Stimulated activated CD8-positive, alpha-beta memory T cell treated with anti-CD3 and anti-CD28 coated beads, Interleukin-12 subunit alpha, Interleukin-12 subunit beta, amount 100 ng/mL, for 24 hours (primary cell): ENCODE results near the gene ERG.

Experiments used
- DNase-seq: peaks from one replicate; pipeline ENCODE4 v3.0.0-alpha.2; 2020; ENCODE audit errors: extremely low read depth

ERG gene

DNA sequence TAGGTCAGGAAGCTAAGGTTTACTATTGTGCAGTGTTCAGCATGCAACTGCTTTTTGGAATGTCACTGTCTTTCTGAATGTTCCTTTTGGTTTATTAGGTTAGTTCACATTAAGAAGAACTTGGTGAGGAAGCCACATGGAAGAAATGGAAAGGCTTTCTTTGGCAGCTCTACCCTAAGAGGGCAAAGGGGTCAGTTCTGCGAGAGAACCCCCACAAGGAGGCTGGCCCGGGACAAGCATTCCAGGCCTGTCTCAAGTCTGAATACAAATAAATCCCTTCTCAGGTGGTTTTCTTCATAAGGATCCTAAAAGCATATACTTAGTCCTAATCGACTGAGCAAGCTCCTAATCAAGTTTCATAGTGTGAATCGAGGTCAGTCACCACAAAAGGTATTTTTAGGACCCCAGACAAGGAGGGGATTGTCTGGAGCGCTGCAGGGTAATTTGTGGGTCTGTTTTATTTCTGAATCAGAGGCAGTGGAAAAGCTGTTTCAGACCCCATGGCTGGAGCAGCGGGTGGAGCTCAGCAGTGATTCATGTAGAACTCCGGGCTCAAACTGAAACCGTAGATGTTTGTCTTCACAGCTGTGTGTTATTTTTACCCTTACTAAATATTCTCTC is 63.3 kb downstream of the ERG start:
- no peak for DNase-seq

- DNase-seq: no peak
Measured at GRCh38 chr21:38433471-38433870, 64.8 kb downstream of the ERG start.

GRCh38 chr21:38430401-38430984 is 67.8 kb downstream of the ERG start:
- no peak for DNase-seq

GRCh38 chr21:38429011-38429410 is 69.3 kb downstream of the ERG start:
- no peak for DNase-seq

DNA sequence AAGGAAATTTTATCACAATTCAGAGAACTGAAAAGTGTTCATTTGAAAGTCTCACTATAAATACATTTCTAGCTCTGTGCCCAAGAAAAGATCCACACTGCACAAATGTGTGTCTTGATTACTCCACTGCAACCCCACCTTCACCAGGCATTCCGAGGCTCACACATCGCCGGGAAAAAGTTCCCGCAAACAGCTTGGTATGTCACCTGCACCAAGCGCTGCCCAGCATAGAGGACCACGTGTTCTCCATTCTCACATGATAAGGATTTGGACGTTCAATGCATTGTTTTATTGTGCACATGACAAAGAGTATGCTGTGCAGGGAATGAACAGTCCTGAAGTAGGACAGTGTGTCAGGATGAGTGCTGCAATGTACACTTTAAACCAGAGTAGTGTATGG is 70.1 kb downstream of the ERG start:
- no peak for DNase-seq

DNA sequence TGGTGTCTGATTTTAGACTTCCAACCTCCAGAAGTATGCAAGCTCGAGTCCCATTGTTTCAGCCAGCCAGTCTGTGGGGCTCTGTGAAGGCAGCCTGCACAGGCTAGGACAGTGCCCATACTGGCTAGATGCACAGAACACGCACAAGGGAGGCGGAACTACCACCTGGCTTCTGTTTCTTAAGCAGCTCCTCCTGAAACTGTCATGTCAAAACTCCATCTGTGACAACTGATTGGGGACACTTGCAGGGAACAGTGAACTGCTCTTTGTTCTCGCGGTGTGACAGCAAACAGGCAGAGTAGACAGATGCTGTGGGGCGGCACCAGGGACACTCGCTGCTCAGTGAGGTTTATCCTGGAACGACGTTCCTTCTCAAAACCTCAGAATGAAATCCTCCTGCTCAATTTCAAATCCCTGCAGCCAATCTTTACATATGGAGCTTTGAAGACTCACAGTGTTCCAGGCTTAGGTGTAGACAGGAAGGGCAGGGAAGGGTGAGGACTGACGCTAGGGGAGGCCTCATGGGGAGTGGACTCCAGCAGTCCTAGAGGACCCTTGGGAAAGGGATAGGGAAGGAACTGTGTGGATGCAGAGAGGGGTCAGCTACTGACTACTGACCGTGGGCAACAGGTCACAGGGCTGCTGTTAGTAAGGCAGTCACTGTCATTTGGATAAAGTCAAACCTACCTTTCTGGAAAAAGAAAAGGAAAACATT is 73.8 kb downstream of the ERG start:
- DNase-seq: no peak

- DNase-seq: no peak
Measured at GRCh38 chr21:38422082-38422481, 76.2 kb downstream of the ERG start.

DNA sequence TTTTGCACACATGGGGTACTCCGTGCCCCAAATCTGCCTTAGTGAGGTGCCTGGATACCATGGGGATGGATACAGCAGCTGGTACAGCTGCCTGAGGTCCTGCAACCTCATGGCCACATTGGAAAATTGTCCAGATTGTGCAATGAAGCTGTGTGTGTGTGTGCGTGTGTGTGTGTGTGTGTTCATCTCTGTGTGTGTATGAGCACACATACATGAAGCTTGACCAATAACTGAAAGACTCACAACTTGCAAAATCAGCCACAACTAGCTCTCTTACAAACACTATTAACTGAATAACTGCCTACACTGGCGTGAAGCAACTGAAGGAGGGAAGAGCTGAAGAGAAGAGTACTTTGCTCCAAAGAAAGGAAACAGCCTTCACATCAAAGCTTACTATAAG is 78.1 kb downstream of the ERG start:
- DNase-seq: no peak

DNA sequence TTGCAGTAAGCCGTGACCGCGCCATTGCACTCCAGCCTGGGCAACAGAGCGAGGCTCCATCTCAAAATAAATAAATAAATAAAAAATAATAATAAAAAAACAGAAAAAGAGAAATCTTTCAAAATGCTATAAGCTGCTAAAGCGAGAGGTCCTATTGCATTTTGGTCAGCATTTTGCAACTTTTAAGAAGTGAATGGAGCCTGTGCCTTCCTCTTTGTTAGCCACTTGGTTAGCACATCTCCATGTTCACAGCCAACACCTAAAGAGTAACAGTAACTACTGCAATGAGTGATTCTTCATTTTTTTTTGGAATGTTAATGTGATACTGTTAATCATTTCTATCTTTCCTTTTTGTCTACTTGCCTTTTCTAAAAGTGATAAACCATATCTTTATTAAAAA is 80.6 kb downstream of the ERG start:
- DNase-seq: no peak

GRCh38 chr21:38416791-38417190 is 81.5 kb downstream of the ERG start:
- DNase-seq: no peak

DNA sequence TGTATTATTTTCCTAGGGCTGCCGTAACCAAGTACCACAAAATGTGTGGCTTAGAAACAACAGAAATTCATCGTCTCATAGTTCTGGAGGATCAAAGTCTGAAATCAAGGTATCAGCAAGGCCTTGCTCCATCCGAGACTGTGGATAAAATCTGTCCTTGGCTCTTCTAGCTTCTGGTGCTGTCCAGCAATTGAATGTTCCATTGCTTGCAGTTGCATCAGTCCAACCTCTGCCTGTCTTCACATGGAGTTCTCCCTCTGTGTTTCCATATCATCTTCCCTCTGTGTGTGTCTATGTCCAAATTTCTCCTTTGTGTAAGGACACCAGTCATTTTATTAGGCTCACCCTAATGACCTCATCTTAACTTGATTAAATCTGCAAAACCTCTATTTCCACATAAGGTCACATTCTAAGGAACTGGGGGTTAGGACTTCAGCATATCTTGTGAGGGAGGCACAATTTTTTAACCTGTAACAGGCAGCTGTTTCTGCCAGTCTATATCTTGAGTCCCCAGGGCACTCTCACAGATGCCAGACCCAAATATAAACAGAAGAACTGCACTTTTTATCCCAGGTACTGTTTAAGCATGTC is 84.2 kb downstream of the ERG start:
- DNase-seq: no peak

DNA sequence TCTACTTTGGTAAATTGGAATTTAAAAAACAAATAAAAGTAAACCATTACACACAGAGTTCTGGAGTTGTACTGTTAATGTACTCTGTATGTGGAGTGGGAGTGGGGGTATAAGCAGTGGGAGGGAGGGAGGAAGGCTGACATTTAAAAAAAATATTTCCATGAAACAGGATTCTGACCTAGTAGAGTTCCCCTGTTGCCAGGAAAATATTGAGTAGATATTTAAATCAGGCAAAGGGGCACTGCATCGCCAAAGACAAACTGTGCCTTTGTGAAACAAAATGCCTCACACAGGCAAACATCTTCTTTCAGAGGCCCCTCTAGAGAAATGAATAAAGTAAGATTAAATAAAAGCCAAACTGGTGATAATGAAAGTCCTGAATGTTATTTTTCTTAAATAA is 87.8 kb downstream of the ERG start:
- DNase-seq: no peak

GRCh38 chr21:38409907-38410306 is 88.4 kb downstream of the ERG start:
- no peak for DNase-seq

GRCh38 chr21:38404177-38404576 is 94.1 kb downstream of the ERG start:
- no peak for DNase-seq

GRCh38 chr21:38402795-38403194 is 95.5 kb downstream of the ERG start:
- DNase-seq: no peak

DNA sequence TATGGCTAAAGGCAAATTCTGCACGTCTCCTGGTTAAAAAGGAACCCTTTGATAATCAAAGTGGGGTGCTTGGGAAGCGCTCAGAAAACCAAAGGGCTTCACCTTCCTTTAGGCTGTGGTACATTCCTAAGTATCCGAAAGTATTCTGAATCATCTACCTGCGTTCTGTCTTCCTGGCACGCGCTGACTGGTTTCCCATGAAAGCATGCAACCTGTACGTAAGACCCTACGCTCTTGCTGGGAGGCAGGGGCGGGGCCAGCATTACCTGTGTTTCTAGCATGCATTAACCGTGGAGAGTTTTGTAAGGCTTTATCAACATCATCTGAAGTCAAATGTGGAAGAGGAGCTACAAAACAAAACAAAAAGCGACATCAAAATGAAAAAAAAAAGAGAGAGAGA is 96.0 kb downstream of the ERG start:
- DNase-seq: no peak

- no peak for DNase-seq
Measured at GRCh38 chr21:38401191-38401926, 96.9 kb downstream of the ERG start.

DNA sequence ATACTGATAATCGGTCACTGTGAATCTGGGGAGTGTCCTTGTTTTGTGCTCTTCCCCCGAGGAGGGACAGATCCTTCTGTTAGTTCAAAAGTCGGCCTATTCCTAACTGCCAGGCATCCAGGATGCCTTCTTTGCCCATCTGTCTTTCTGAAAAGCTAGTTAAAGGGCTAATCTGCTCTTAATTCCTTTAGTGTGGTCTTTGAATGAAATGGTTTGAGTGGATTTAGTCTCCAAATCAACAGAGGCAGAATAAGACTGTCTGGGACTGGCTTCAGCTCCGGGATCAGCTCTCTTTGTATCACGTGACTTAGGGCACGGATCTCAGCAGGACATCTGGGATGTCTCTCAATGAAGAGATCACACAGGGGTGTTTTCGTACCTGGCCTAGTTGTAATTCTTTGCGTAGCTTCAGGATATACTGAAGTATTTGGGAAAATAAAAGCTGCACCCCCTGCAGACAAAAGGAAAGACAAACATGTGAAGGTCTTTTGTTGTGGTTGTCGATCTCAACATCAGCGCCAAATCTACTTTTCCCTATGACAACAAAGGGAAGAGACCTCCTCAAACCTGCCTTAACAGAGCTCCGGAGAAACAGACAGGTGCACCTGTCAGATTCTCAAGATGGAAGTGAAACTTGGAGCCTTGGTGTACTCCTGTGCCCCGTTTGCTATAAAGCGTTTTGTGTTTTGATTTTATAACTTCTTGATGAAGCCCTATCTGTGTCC is 97.9 kb downstream of the ERG start:
- no peak for DNase-seq

- DNase-seq: no peak
Measured at GRCh38 chr21:38399103-38399502, 99.2 kb downstream of the ERG start.

DNA sequence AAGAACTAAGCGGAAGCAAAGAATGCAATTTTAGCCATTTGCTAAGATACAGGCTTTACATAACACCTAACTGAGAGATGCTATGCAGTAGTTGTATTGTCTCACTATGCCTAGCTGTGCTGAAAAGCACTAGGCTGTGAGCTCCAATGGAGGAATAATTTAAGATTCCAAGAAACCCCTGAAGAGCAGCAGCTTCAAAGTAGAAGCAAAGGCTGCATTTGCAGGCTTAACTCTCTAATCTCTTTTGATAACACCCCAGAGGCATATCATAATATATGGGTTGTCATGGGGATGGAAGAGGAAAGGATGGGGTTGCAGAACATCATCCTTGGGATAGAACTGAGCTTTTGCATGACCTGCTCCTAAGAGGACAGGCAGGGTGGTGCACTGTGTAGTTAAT is 102.0 kb downstream of the ERG start:
- DNase-seq: no peak

- no peak for DNase-seq
Measured at GRCh38 chr21:38395581-38395980, 102.7 kb downstream of the ERG start.

GRCh38 chr21:38392661-38393060 is 105.6 kb downstream of the ERG start:
- no peak for DNase-seq
